Limb (tissue), 2 donors: ENCODE data around the gene RPRD2.
"Not testable (repeated sequence)": the region's sequence is repeated elsewhere in the genome, so short reads cannot be mapped to it uniquely, and the experiment has no call there.

Experiments used
- DNase-seq, 2 donors: peaks; one replicate each; pipeline ENCODE4 v3.0.0-alpha.2; 2016; ENCODE audit errors: extremely low spot score in 2 of 2

RPRD2 gene

DNA sequence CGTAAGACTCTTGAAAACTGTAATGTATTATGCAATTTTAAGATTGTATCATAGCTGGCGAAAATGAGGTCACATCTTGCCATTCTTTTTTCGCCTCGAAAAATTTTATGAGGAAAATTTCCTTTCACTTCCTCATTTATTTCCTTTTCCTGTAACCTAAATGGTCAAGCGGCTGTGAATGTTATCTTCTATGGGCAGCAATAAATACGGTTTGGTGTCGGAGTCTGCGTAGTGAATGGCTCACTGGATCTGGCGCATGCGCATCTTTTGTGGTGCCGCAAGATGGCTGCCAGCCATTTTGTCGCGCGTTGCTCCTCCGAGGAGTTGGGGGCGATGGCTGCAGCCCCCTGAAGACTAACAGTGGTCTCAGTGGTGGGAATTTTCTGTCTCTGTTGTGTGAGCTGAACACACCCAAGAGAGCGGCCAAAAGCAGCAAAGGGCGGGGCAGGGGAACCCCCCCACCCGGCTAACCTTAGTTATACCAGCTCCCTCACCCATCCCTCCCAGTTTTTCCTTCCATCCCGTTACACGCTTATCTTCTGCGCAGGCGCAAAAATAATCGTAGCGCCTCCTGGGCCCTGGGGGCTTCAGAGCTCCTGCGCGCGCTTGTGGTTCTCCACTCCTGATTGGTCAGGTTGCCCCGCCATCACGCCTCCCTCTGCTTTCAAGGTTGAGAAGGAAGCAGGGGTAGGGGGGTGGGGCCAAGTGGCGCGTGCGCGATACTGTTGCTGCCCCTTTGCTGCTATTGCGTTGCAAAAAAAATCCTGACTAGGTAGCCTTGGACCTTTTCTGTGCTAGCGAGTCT is at the start of gene RPRD2:
Gene RPRD2, plus strand, starts transcription at position 722 of the 805 bp plus-strand sequence. CDS start 568 bp downstream, outside the sequence.
- DNase-seq: peak; percentile 98 to 99

DNA sequence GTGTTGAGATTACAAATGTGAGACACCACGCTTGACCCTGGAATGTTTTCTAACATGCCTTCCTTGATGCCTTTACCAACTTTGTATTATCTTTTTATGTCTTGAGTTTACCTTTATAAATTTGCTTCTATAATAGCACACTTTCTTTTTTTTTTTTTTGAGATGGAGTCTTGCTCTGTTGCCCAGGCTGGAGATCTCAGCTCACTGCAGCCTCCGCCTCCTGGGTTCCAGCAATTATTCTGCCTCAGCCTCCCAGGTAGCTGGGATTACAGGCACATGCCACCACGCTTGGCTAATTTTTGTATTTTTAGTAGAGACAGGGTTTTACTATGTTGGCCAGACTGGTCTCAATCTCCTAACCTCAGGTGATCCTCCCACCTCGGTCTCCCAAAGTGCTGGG is 49.3 kb upstream of the RPRD2 start:
- DNase-seq: not testable (repeated sequence)

DNA sequence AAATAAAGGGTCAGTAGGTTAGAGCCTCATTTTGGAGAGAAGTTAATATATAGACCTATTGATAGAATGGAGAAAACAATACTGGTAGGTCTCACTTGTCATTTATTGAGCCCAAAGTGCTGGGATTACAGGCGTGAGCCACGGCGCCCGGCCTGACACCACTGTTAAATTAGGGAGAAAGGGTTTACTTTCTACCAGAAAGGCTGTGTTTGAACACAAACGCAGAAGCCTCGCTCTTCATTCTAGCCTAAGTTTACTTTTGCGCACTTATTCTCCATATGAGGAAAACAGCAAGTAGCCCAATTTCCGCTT is 43.3 kb upstream of the RPRD2 start:
- DNase-seq: no peak

DNA sequence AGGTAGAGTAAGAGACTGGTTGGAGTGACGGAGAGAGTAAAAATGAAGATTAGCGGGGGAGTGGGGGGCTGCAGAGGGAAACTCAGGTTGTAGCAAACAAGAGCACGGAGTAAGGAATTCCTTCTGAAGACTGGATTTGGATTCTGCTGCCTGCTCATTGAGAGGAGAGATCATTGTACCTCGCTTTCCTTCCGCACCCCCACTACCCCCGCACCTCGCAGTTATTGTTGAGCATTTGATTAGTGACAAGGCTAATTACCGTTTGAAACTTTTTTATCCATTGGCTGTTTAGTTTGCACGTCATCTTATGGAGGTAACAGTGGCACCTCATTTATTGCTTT is 42.2 kb upstream of the RPRD2 start:
- no peak for DNase-seq

DNA sequence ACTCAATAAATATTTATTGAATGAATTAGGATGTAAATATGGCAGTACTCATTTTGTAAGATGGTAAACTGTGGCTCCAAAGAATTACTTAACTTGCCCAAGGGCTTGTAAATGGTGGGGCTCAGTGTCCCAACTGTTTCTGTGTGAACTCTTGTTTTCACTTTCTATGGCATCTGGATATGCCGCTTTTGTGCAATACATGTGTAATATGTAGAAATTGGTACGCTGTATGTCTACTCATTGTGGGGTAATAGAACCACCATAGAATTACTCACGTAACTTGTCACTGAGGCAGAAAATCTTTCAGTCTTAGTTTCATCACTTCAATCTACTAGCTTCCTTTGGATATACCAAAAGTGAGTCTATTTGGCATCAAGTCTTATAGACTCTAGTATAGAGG is 41.6 kb upstream of the RPRD2 start:
- no peak for DNase-seq

DNA sequence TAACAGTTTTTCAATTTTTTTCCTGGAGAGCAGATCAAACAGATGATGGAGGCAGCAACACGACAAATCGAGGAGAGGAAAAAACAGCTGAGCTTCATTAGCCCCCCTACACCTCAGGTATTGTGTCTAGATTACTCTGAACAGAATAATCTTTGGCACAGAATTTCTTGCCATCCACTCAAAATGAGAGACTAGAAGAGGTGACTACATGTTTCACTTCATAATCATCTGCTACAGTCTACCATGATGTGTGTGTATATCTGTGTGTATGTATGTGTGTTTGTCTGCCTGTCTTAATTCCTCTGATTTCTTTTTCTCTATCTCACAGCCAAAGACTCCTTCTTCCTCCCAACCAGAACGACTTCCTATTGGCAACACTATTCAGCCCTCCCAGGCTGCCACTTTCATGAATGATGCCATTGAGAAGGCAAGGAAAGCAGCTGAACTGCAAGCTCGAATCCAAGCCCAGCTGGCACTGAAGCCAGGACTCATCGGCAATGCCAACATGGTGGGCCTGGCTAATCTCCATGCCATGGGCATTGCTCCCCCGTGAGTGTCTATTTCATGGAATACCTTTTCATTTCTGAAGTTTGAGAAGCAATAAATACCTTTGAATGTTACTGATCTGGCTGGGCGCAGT is 31.2 kb upstream of the RPRD2 start:
- DNase-seq: no peak

DNA sequence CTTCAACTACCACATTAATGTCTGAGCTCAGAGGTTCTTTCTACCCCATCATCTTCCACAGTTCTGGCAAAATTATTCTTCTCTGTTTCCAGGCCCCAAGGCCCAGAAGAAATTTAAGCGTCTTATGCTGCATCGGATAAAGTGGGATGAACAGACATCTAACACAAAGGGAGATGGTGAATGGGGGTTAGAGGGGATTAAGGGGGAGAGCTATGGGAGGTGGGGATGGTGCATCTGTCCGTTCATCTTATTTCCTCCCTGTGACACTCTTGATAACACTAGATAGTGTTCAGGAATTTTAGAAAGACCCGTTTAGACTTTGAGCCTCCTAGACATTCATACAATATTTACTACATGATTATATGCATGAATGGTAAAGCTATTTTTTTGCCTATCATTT is 17.6 kb upstream of the RPRD2 start:
- DNase-seq: no peak

DNA sequence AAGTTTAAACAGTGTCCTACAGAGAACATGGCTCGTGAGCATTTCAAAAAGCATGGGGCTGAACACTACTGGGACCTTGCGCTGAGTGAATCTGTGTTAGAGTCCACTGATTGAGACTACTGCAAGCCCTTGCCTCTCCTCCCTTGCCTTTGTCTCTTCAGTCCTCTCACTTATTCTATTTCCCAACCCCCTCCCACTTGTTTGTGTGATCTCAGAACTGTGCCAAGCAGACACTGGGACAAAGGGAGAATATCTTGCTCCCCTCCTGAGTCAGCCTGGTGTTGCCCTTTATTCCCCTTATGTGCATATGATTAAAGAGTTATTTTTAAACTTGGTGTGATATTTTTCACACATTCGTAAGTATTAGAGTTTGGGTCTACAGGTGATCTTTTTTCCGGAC is 11.1 kb upstream of the RPRD2 start:
- no peak for DNase-seq

DNA sequence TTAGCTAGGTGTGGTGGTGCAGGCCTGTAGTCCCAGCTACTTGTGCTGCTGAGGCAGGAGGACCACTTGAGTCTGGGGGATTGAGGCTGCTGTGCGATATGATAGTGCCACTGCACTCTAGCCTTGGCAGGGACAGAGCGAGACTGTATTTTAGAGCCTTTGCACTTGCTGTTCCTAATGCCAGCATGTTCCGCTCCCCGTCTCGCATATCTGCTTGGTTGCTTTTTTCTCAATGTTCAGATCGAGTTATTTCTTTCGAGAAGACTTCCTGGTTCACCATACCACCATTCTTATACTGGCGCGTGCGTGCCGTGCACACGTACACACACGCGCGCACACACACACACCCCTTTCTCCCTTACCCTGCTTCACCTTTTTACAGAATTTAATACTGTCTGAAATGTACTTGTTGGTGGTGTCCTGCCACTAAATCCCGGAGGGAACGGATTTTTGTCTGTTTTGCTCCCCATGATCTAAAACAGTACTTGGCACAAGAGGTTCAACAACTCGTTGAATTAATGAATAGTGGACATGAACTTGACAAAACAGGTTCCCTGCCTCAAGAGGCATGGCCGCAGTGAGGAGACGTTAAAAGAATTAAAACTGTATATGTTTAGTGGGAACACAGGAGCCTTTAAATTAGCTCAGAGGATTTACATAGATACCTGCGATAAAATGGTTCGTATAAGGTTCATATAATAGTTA is 1.1 kb upstream of the RPRD2 start:
- peak in 1 of 2 donors; percentile 34 for DNase-seq

DNA sequence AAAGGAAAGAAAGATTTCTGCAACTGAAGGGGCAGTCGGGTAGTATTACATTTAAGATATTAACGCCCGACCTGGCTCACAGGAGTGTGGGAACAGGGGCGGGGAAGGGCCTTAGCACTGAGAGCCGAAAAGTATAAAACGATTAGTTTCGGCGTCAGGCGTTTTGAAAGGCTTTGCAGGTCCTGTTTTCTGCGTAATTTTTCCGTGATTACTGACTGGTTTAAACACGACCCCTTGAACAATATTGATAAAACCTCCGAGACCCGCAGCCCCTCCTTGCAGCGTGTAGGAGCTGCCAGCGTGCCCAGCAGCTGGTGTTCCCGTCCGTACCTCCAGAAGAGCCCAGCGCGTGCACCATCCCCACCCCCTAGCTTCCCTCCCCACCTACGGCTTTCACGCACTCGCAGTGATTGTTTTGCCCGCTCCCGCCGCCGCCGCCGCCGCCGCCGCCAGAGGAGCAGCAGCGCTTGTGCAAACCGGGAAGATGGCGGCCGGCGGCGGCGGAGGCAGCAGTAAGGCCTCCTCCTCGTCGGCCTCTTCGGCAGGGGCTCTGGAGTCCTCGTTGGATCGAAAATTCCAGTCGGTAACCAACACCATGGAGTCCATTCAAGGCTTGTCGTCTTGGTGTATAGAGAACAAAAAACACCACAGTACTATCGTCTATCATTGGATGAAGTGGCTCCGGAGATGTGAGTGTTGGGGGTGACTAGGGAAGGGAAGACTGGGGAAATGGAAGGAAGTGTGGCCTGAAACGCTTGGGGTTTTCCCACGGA is 470 bp downstream of the RPRD2 start:
- peak; percentile 71 to 88 for DNase-seq

DNA sequence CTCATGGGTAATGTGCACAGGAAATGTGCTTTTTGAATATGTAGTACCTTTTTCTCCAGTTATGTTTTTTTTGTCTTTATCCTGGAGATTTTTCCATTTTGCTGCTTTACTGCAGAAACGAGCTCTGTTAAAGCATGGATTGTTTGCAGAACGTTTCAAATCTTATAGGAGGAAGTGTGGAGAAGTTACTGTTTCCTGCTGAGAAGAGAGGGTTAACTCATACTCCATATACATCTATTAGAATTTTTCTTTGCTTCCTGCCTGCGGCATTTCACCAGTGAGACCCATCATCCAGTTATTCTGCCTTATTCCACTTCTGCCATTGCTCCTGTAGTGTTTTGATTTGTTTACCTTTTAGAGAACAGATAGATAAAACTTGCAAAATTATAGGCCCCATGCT is 2.0 kb downstream of the RPRD2 start:
- DNase-seq: no peak

DNA sequence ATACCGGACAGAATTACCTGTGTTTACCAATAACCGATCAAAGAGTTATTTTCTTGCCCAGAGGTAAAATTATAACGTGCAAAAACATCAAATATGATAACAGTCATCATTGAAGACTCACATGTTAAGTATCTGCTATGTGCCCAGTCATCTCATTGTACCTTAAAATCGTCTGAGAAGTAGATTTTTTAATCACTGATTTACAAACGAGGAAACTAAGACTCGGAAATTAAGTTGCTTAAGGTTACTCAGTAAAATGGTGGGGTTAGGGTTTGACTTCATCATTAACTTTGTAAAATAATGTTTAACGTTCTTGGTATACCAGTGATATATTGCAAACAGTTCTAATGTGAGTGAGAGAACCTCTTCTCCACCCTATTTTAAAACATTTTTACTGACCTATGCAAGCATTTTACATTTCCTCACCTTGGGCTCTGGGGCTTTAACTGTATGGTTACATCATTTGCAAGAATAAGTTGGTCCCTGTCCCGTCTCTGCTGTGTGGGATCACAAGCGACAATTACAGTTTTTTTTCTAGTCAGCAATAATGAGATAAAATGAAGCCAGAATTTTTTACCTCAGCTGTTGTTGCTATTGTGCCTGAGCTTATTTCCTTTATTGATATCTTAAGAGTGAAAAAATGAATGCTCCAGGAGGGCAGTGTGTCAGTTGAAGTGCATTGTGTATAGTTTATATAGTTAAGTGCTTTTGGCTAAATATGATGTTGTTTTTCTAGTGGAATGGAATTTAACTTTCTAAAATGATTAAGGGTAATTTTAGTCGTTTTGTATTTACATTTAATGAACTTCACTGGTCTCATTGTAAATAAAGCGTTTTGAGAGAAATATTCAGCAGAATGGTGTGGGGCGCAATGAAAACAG is 2.7 kb downstream of the RPRD2 start:
- no peak for DNase-seq

DNA sequence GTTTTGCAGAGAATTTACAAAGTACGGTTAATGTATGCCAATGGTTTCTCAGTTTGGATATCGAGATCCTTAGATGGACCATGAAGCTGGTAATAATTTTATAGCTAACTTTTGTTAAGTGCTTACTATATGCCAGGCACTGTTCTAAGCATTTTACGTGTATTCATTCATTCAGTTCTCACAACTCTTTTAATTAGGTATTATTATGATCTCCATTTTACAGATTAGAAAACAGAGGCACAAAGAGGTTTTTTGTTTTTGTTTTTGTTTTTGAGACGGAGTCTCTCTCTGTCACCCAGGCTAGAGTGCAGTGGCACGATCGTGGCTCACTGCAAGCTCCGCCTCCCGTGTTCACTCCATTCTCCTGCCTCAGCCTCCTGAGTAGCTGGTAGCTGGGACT is 7.2 kb downstream of the RPRD2 start:
- no peak for DNase-seq

DNA sequence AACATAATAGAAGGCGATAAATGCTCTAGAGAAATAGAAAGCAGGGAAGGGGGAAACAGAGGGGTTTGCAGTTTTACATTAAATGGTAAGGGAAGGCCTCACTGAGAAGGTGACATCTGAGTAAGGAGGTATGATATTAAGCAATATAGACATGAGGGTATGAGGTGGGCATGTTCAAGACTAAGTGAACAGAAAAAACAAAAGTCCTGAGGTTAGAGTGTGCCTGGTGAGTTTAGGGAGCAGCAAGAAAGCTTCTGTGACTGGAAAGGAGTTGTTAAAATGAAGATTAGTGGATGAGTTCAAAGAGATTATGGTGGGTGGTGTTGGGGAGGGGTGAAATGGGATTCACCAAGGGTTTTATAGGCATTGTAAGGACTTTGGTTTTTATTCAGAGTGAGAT is 8.6 kb downstream of the RPRD2 start:
- no peak for DNase-seq

DNA sequence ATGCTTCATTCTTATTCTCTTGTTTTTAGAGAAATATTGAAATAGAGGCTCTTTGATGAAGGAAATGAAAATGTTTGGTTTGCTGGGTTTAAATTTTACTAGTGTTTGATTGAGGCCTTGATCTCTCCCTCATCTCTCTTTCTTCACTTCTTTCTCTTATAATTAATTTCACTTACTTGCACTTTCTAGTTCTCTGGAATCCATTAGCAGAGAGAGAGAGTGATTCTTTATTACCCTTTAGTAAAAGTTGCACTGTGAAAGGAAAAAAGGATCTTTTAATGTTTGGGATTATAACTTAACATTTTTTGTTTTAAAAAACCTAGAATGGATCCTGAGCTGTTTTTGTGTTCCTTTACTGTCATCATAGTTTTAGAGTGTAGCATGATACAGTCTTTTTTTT is 12.2 kb downstream of the RPRD2 start:
- no peak for DNase-seq

DNA sequence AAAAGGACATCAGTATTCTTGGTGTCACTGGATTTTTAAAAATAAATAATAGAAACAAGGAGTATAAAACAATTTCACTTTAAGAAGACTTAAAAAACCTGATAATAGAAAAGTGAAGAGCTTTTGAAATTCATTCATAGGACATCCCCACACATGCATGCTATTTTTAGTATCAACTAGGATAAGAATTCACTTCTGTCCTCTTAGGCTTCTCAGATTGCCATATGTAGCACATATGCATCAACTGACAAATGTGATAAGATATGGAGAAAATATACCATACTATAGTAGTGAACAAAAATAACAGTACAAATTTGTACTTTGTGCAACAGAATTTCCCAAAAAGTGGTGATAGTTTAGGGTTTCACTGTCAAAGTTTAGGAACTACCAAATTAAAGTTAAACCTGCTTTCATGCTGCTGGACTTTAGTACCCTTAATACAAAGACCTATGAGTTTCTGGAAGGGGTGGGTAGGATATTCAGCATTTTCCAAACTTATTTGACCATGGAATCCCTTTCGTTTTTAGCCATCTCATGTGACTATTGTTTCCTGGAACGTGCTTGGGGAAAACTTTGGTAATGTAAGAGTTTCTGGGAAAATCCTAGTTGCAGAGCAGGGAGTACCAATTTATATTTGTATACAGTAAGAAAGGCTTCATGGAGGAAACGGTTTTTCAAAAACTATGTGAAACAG is 19.8 kb downstream of the RPRD2 start:
- no peak for DNase-seq

DNA sequence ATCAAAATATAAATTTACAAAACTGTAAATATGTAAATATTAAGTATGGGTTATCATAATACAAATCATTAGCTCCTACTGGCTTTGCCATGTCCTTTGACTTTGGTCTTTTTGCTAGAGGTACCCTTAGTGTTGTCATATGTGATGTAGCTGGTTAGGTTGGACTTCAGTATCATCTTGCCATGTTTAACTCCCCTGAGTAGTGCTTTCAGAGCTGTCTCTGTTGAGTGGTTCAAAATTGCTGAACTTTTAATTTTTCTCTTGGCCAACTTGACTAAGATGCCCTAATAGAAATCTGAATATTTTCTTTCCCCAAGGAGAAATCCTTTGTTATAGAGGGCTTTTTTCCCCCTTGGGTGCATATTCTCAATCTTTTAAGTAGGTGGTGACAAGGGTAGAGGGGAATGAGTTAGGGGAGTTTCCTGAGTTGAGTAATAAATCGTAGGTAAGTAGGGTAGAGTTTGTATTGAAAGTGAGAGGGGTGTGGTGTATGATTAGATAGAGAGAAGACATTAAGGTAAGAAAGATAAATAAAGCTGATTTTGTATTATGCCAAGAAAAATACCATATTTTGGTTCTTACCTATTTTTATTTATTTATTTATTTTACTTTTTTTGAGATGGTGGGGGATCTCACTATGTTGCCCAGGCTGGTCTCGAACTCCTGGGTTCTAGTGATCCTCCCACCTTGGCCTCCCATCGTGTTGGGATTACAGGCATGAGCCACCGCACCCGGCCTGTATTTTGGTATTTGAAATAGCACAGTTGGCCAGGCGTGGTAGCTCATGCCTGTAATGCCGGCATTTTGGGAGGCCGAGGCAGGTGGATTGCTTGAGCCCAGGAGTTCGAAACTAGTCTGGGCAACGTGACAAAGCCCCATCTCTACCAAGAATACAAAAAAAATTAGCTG is 21.8 kb downstream of the RPRD2 start:
- DNase-seq: no peak

DNA sequence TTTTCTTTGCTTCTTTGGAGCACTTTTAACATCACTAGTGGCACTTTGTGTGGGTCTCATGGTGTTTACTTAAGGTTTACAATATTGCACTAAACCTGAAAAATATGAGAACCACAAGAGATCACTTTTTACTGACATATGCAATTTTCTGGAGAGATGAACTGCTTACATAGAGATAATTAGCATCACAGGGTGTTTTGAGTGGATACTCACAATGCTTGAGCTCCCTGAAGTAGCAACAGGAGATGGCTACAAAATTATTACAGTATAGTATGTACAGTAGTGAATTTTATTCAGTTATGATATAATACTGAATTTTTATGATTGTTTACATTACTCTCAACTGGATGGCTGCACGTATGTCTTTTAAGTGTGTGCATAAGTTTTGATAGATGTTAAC is 22.6 kb downstream of the RPRD2 start:
- DNase-seq: no peak

DNA sequence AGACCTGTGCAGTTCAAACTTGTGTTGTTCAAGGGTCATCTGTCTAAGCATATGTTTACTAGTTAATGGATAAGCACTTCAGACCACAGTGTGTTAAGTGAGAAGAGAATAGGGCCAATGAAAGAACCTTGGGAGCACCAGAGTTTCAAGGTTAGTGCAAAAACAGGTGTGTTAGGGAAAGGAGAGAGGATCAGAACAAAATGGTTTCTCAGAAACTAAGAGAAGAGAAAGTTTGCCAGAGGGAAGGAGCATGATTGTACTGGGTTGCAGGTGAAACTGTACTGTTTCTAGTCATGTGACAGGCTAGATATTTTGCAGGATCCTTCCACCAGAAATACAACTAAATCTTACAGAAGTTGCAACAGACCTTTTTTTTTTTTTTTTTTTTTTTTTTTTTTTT is 23.3 kb downstream of the RPRD2 start:
- DNase-seq: no peak
